ENCODE data around the gene PARVG. TPM values are rescaled to one million over a fixed set of nuclear protein-coding genes. Genes with fewer than 3 reads are reported as not detected.

The PARVG gene
- total RNA-seq, 2 donors from 2014 or later = 74.9 to 81.5 TPM

GRCh38 chr22:44196731-44197131 lies 16.0 kb downstream of the PARVG start:
- H3K27me3 Mint-ChIP-seq (ENCODE audit: low read depth) = no peaks in the 10 kb centered on the region
- H3K36me3 Mint-ChIP-seq (ENCODE audit: insufficient read depth in 2 of 2) = peaks cover 13 to 23% of the 10 kb centered on the region in 2 donors
- peaks cover 33% of the 10 kb centered on the region for H3K4me1 Mint-ChIP-seq (ENCODE audit: low read depth)
- no peak overlapping the region for H3K27ac Mint-ChIP-seq
- no peak for DNase-seq
- no peak overlapping the region for H3K4me3 Mint-ChIP-seq
- ATAC-seq (replicated peaks in 1 of 2) = no peak
- no peaks in the 10 kb centered on the region for H3K9me3 Mint-ChIP-seq

GRCh38 chr22:44197271-44197670 lies 16.5 kb downstream of the PARVG start:
- no peak for ATAC-seq (replicated peaks in 1 of 2)
- no peak overlapping the region for H3K4me3 Mint-ChIP-seq
- H3K36me3 Mint-ChIP-seq (ENCODE audit: insufficient read depth in 2 of 2) = peaks cover 13 to 23% of the 10 kb centered on the region in 2 donors

GRCh38 chr22:44199164-44199563 lies 18.4 kb downstream of the PARVG start:
- no peak for DNase-seq
- H3K27ac Mint-ChIP-seq = no peak overlapping the region

More at GRCh38 chr22:44197271-44197670, 16.5 kb downstream of the PARVG start:
- Mint-ChIP-seq H3K27ac (no peak overlapping the region), H3K9me3 (no peaks in the 10 kb centered on the region), H3K4me1 (ENCODE audit: low read depth) (peaks cover 28% of the 10 kb centered on the region), H3K27me3 (ENCODE audit: low read depth) (no peaks in the 10 kb centered on the region)
- no peak for DNase-seq

GRCh38 chr22:44199866-44200265 lies 19.1 kb downstream of the PARVG start:
- no peaks in the 10 kb centered on the region for H3K9me3 Mint-ChIP-seq
- H3K27ac Mint-ChIP-seq = no peak overlapping the region
- ATAC-seq (replicated peaks in 1 of 2) (no peak), DNase-seq (no peak)
- H3K36me3 Mint-ChIP-seq (ENCODE audit: insufficient read depth in 2 of 2) = peaks cover 4 to 9% of the 10 kb centered on the region in 2 donors
- no peaks in the 10 kb centered on the region for H3K27me3 Mint-ChIP-seq (ENCODE audit: low read depth)
- H3K4me3 Mint-ChIP-seq = no peak overlapping the region
- H3K4me1 Mint-ChIP-seq (ENCODE audit: low read depth) = peaks cover 2% of the 10 kb centered on the region

More at GRCh38 chr22:44199164-44199563, 18.4 kb downstream of the PARVG start:
- Mint-ChIP-seq H3K4me1 (ENCODE audit: low read depth) (peaks cover 9% of the 10 kb centered on the region), H3K9me3 (no peaks in the 10 kb centered on the region), H3K4me3 (no peak overlapping the region), H3K36me3 (ENCODE audit: insufficient read depth in 2 of 2) (peaks cover 10 to 16% of the 10 kb centered on the region in 2 donors), H3K27me3 (ENCODE audit: low read depth) (no peaks in the 10 kb centered on the region)
- ATAC-seq (replicated peaks in 1 of 2) = no peak

- Mint-ChIP-seq H3K36me3 (ENCODE audit: insufficient read depth in 2 of 2) (peaks cover 4 to 7% of the 10 kb centered on the region in 2 donors), H3K27ac (no peak overlapping the region)
Observed at GRCh38 chr22:44200451-44200850, 19.7 kb downstream of the PARVG start.

GRCh38 chr22:44200855-44201550 lies 20.3 kb downstream of the PARVG start:
- peaks cover 4 to 7% of the 10 kb centered on the region in 2 donors for H3K36me3 Mint-ChIP-seq (ENCODE audit: insufficient read depth in 2 of 2)
- H3K4me1 Mint-ChIP-seq (ENCODE audit: low read depth) = no peaks in the 10 kb centered on the region

More at GRCh38 chr22:44200451-44200850, 19.7 kb downstream of the PARVG start:
- Mint-ChIP-seq H3K9me3 (no peaks in the 10 kb centered on the region), H3K4me3 (no peak overlapping the region), H3K4me1 (ENCODE audit: low read depth) (no peaks in the 10 kb centered on the region), H3K27me3 (ENCODE audit: low read depth) (no peaks in the 10 kb centered on the region)
- ATAC-seq (replicated peaks in 1 of 2) (no peak), DNase-seq (no peak)

GRCh38 chr22:44201665-44202064 lies 20.9 kb downstream of the PARVG start:
- Mint-ChIP-seq H3K27ac (no peak overlapping the region), H3K27me3 (ENCODE audit: low read depth) (no peaks in the 10 kb centered on the region), H3K36me3 (ENCODE audit: insufficient read depth in 2 of 2) (peaks cover 4 to 7% of the 10 kb centered on the region in 2 donors), H3K9me3 (no peaks in the 10 kb centered on the region), H3K4me1 (ENCODE audit: low read depth) (no peaks in the 10 kb centered on the region), H3K4me3 (no peak overlapping the region)
- no peak for ATAC-seq (replicated peaks in 1 of 2)
- DNase-seq = no peak

More at GRCh38 chr22:44200855-44201550, 20.3 kb downstream of the PARVG start:
- Mint-ChIP-seq H3K9me3 (no peaks in the 10 kb centered on the region), H3K27me3 (ENCODE audit: low read depth) (no peaks in the 10 kb centered on the region), H3K4me3 (no peak overlapping the region), H3K27ac (no peak overlapping the region)
- ATAC-seq (replicated peaks in 1 of 2) (no peak), DNase-seq (no peak)

- no peaks in the 10 kb centered on the region for H3K27me3 Mint-ChIP-seq (ENCODE audit: low read depth)
- no peak overlapping the region for H3K4me3 Mint-ChIP-seq
- no peak overlapping the region for H3K27ac Mint-ChIP-seq
- H3K36me3 Mint-ChIP-seq (ENCODE audit: insufficient read depth in 2 of 2) = peaks cover 4 to 7% of the 10 kb centered on the region in 2 donors
- H3K4me1 Mint-ChIP-seq (ENCODE audit: low read depth) = no peaks in the 10 kb centered on the region
- no peak for DNase-seq
- no peak for ATAC-seq (replicated peaks in 1 of 2)
- H3K9me3 Mint-ChIP-seq = no peaks in the 10 kb centered on the region
Observed at GRCh38 chr22:44202261-44202789, 21.6 kb downstream of the PARVG start.

- Mint-ChIP-seq H3K4me1 (ENCODE audit: low read depth) (no peaks in the 10 kb centered on the region), H3K36me3 (ENCODE audit: insufficient read depth in 2 of 2) (peaks cover 4 to 7% of the 10 kb centered on the region in 2 donors), H3K9me3 (no peaks in the 10 kb centered on the region), H3K4me3 (no peak overlapping the region), H3K27me3 (ENCODE audit: low read depth) (no peaks in the 10 kb centered on the region), H3K27ac (no peak overlapping the region)
- DNase-seq (no peak), ATAC-seq (replicated peaks in 1 of 2) (no peak)
Observed at GRCh38 chr22:44203203-44203602, 22.5 kb downstream of the PARVG start.

GRCh38 chr22:44204739-44205515 lies 24.2 kb downstream of the PARVG start:
- DNase-seq = no peak
- Mint-ChIP-seq H3K4me1 (ENCODE audit: low read depth) (no peaks in the 10 kb centered on the region), H3K36me3 (ENCODE audit: insufficient read depth in 2 of 2) (peaks cover 4 to 13% of the 10 kb centered on the region in 2 donors), H3K9me3 (peaks cover 0 to 6% of the 10 kb centered on the region in 2 donors), H3K4me3 (no peak overlapping the region), H3K27ac (no peak overlapping the region), H3K27me3 (ENCODE audit: low read depth) (no peaks in the 10 kb centered on the region)
- ATAC-seq (replicated peaks in 1 of 2) = no peak

- DNase-seq = no peak
- peaks cover 6 to 16% of the 10 kb centered on the region in 2 donors for H3K36me3 Mint-ChIP-seq (ENCODE audit: insufficient read depth in 2 of 2)
- H3K4me3 Mint-ChIP-seq = no peak overlapping the region
Observed at GRCh38 chr22:44205516-44206329, 25.0 kb downstream of the PARVG start.

GRCh38 chr22:44206330-44206645 lies 25.6 kb downstream of the PARVG start:
- Mint-ChIP-seq H3K36me3 (ENCODE audit: insufficient read depth in 2 of 2) (peaks cover 6 to 14% of the 10 kb centered on the region in 2 donors), H3K27me3 (ENCODE audit: low read depth) (no peaks in the 10 kb centered on the region), H3K4me1 (ENCODE audit: low read depth) (no peaks in the 10 kb centered on the region), H3K27ac (no peak overlapping the region), H3K9me3 (peaks cover 0 to 6% of the 10 kb centered on the region in 2 donors), H3K4me3 (no peak overlapping the region)
- ATAC-seq (replicated peaks in 1 of 2) = no peak
- DNase-seq = no peak

More at GRCh38 chr22:44205516-44206329, 25.0 kb downstream of the PARVG start:
- H3K4me1 Mint-ChIP-seq (ENCODE audit: low read depth) = no peaks in the 10 kb centered on the region
- ATAC-seq (replicated peaks in 1 of 2) = no peak
- H3K27me3 Mint-ChIP-seq (ENCODE audit: low read depth) = no peaks in the 10 kb centered on the region
- peaks cover 0 to 6% of the 10 kb centered on the region in 2 donors for H3K9me3 Mint-ChIP-seq
- H3K27ac Mint-ChIP-seq = no peak overlapping the region

Data from activated T-cell treated with anti-CD3 and anti-CD28 coated beads, Interleukin-2, amount 50 U/mL, for 72 hours (primary cell).